Gastroesophageal sphincter (tissue), 4 donors: Measurements from ENCODE around the gene DBT. TPM values are rescaled to one million over a fixed set of nuclear protein-coding genes. Genes with fewer than 3 reads are reported as not detected.

Experiments
- ATAC-seq: fragments of 150-250 bp; one replicate; pipeline ENCODE4 v1.9.1; 2016; ENCODE audit warnings: mild to moderate bottlenecking, moderate library complexity
- H3K27ac ChIP-seq, 4 donors: fragments of 200-600 bp; sonication (generic) in 3 of 4; 1 replicate in 3 of 4; 2 replicates in 1 of 4; pipeline ENCODE4 v1.5.1; 2016 to 2019
- H3K27me3 ChIP-seq: fragments of 200-600 bp; sonication (generic); one replicate; pipeline ENCODE4 v1.5.1; 2019
- H3K36me3 ChIP-seq, 2 donors: fragments of 200-600 bp; sonication (generic); one replicate each; pipeline ENCODE4 v1.5.1; 2019; ENCODE audit warnings: control low read depth in 1 of 2
- H3K4me1 ChIP-seq, 3 donors: fragments of 200-600 bp; sonication (generic); 1 replicate in 2 of 3; 2 replicates in 1 of 3; pipeline ENCODE4 v1.5.1; 2016 to 2019; ENCODE audit warnings: control low read depth in 2 of 3
- H3K4me3 ChIP-seq, 2 donors: fragments of 200-600 bp; sonication (generic); one replicate each; pipeline ENCODE4 v1.5.1; 2019; ENCODE audit warnings: mild to moderate bottlenecking in 1 of 2, moderate library complexity in 1 of 2
- H3K9me3 ChIP-seq, 3 donors: fragments of 200-600 bp; sonication (generic); one replicate each; pipeline ENCODE4 v1.5.1; 2017 to 2019; ENCODE audit warnings: control low read depth in 2 of 3
- EP300 ChIP-seq: sonication (generic); formaldehyde crosslinking; IDR thresholded peaks from one replicate; pipeline ENCODE4 v1.6.1; 2017; ENCODE audit warnings: antibody characterized with exemption, mild to moderate bottlenecking
- POLR2A ChIP-seq, 2 donors: fragments of 450-650 bp; IDR thresholded peaks; one replicate each; pipeline ENCODE4 v1.6.1; 2017; ENCODE audit warnings: antibody characterized with exemption in 2 of 2, mild to moderate bottlenecking in 2 of 2, moderate library complexity in 1 of 2
- POLR2AphosphoS5 ChIP-seq: sonication (generic); formaldehyde crosslinking; IDR thresholded peaks from one replicate; pipeline ENCODE4 v1.6.1; 2017; ENCODE audit warnings: antibody characterized with exemption
- WGBS, 2 donors: methylation state at CpG; one replicate each; pipeline ENCODE4 v1.1.5; 2018; ENCODE audit warnings: low coverage in 1 of 2; 5-methylcytosine and 5-hydroxymethylcytosine counted together
- total RNA-seq, 4 donors: library from RNA; depleted of rRNA; stranded (reverse); fragments of >200 nt; gene quantifications; one replicate each; pipeline ENCODE4 v1.1.0, GENCODE V29; 2016
- TF ChIP-seq, protein P1 (sequence below), 4 experiments: fragments of 200-600 bp in 2 of 4; fragments of 450-650 bp in 2 of 4; sonication (generic) in 1 of 4; IDR thresholded peaks; one replicate each; pipeline ENCODE4 v1.5.1; 2017 to 2019; ENCODE audit warnings: antibody characterized with exemption in 4 of 4, mild to moderate bottlenecking in 2 of 4, moderate library complexity in 2 of 4

The DBT gene
- total RNA-seq, 4 donors from 2014 or later = 8.9 to 19.0 (median 13.5) TPM

DNA sequence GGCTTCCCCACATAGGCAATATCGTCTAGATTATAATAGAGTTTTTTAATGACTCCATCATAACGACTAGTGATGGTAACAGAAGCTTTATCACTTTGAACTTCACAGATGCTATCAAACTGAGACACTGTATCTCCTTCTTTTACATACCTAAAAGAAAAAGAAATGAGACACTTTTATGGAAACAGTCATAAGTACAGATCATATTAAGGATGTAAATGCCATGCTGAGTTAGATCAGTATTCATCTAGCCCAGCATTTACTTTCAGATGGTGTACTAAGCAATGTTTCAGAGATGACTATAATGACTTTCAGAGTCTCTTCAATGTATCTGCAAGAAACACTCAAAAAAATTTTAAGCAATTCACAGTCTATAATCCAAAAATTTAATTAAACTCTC is 18.9 kb downstream of the DBT start:
- 77 to 86% methylated on average over 2 of the region's 2 CpGs for WGBS, 2 donors

DNA sequence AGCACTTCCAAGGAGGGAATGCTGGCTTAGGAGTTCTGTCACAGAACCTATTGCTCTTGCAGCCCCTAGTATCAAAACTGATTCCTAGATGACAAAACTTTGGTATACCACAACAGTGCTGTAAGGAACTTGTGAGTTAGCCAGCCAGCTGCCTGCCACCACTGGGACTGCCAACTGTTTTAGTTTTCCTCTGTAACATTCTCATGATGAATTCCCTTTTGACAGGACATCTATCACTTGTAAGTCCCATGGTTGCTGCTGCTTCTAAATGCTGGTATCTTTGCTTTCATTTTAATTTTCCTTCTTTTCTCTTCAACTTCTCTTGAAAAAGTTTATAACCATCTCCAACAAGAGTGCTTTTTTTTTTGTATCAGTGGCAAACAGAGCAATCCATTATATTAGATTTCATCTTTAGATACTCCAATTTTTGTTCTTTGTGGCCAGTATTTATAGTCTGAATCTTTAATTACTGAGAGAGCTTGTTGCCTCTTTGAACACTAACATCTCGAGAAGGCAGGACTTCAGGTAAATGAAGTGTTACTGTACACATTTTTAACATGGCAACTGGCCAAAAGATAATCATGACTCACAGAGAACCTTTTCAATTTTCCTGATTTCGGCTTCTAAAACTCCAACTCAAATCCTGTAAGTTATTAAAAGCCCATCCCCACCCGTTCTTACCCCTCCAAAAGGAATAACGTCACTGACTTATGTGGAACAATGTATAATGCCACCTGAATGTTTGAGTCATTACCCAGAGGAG is 19.8 kb downstream of the DBT start:
- no peak overlapping the region for H3K27ac ChIP-seq
- no peak overlapping the region for H3K4me3 ChIP-seq
- WGBS, 2 donors = 45 to 57% methylated on average over 4 of the region's 4 CpGs
- H3K9me3 ChIP-seq = no peaks in the 10 kb centered on the region
- no peak for ATAC-seq
- no peaks in the 10 kb centered on the region for H3K27me3 ChIP-seq
- TF ChIP-seq, protein P1, sequence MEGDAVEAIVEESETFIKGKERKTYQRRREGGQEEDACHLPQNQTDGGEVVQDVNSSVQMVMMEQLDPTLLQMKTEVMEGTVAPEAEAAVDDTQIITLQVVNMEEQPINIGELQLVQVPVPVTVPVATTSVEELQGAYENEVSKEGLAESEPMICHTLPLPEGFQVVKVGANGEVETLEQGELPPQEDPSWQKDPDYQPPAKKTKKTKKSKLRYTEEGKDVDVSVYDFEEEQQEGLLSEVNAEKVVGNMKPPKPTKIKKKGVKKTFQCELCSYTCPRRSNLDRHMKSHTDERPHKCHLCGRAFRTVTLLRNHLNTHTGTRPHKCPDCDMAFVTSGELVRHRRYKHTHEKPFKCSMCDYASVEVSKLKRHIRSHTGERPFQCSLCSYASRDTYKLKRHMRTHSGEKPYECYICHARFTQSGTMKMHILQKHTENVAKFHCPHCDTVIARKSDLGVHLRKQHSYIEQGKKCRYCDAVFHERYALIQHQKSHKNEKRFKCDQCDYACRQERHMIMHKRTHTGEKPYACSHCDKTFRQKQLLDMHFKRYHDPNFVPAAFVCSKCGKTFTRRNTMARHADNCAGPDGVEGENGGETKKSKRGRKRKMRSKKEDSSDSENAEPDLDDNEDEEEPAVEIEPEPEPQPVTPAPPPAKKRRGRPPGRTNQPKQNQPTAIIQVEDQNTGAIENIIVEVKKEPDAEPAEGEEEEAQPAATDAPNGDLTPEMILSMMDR (IDR thresholded peaks at IDR 0.05) = no peak
- TF ChIP-seq EP300 (no peak), POLR2AphosphoS5 (no peak), POLR2A (IDR thresholded peaks at IDR 0.05) (no peak)
- no peaks in the 10 kb centered on the region for H3K4me1 ChIP-seq
- H3K36me3 ChIP-seq = peaks cover 0 to 75% of the 10 kb centered on the region in 2 donors

More for the DNA sequence above, 18.9 kb downstream of the DBT start:
- TF ChIP-seq POLR2A (IDR thresholded peaks at IDR 0.05) = no peak
- TF ChIP-seq POLR2AphosphoS5 = no peak
- TF ChIP-seq EP300 = no peak
- TF ChIP-seq, protein P1 (IDR thresholded peaks at IDR 0.05) = no peak
- no peak overlapping the region for H3K27ac ChIP-seq
- H3K4me3 ChIP-seq = no peak overlapping the region
- ATAC-seq = no peak
- peaks cover 0 to 75% of the 10 kb centered on the region in 2 donors for H3K36me3 ChIP-seq
- H3K4me1 ChIP-seq = no peaks in the 10 kb centered on the region
- H3K27me3 ChIP-seq = no peaks in the 10 kb centered on the region
- no peaks in the 10 kb centered on the region for H3K9me3 ChIP-seq

DNA sequence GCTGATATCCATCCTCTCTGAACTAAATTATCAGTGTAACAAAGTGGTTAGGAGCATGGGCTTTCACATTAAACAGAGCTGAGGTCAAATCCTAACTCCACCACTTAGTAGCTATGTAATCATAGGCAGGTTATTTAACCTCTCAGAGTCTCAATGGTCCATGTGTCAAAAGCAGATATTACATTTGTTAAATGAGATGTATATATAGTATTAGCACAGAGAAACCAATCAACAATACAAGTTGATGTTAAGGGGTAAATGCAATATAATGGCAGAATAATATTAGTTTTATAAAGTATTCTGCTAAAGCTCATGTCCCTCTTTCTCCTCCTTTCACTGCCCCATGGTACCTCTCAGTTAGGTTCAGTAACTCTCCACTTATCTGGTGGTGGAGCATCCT is 27.2 kb downstream of the DBT start:
- Histone ChIP-seq H3K36me3 (peaks cover 0 to 32% of the 10 kb centered on the region in 2 donors), H3K27me3 (no peaks in the 10 kb centered on the region)
- ATAC-seq = no peak

DNA sequence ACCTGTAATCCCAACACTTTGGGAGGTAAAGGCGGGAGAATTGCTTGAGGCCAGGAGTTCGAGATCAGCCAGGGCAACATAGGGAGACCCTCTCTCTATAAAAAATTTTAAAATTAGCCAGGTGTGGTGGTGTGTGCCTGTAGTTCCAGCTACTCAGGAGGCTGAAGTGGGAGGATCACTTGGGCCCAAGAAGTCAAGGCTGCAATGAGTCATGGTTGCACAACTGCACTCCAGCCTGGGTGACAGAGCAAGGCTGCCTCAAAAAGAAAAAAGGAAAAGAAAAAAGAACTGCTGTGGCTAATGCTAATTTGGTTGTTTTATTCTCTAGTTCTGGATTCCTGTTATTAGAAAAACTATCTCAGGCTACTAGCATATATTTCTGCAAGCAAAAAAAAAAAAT is 29.8 kb downstream of the DBT start:
- no peaks in the 10 kb centered on the region for H3K27me3 ChIP-seq
- H3K27ac ChIP-seq = no peak overlapping the region
- no peak for ATAC-seq
- no peaks in the 10 kb centered on the region for H3K4me1 ChIP-seq
- TF ChIP-seq POLR2A (IDR thresholded peaks at IDR 0.05) (no peak), POLR2AphosphoS5 (no peak), EP300 (no peak)
- TF ChIP-seq, protein P1 (IDR thresholded peaks at IDR 0.05) = no peak
- WGBS, 2 donors = 100% methylated on average over 2 of the region's 2 CpGs
- no peaks in the 10 kb centered on the region for H3K9me3 ChIP-seq
- no peak overlapping the region for H3K4me3 ChIP-seq
- peaks cover 0 to 47% of the 10 kb centered on the region in 2 donors for H3K36me3 ChIP-seq

More for the DNA sequence above, 27.2 kb downstream of the DBT start:
- H3K27ac ChIP-seq = no peak overlapping the region
- H3K9me3 ChIP-seq = no peaks in the 10 kb centered on the region
- no peaks in the 10 kb centered on the region for H3K4me1 ChIP-seq
- no peak overlapping the region for H3K4me3 ChIP-seq
- TF ChIP-seq, protein P1 (IDR thresholded peaks at IDR 0.05) = no peak
- no peak for TF ChIP-seq POLR2AphosphoS5
- TF ChIP-seq EP300 = no peak
- TF ChIP-seq POLR2A (IDR thresholded peaks at IDR 0.05) = no peak

DNA sequence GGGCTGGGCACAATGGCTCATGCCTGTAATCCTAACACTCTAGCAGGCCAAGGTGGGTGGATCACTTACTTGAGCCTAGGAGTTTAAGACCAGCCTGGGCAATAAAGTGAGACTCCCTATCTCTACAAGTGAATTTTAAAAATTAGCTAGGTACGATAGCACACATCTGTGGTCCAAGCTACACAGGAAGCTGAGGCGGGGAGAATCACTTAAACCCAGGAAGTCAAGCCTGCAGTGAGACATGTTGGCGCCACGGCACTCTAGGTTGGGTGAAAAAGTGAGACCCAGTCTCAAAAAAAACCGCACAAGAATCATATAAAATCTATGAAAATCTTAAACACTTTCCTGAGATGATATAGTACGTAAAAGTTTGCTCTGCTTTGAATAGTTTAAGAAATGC is 30.2 kb downstream of the DBT start:
- no peak for TF ChIP-seq POLR2AphosphoS5
- no peak for TF ChIP-seq EP300
- no peak for TF ChIP-seq POLR2A (IDR thresholded peaks at IDR 0.05)
- TF ChIP-seq, protein P1 (IDR thresholded peaks at IDR 0.05) = no peak
- H3K36me3 ChIP-seq = peaks cover 0 to 51% of the 10 kb centered on the region in 2 donors
- no peaks in the 10 kb centered on the region for H3K4me1 ChIP-seq
- no peak overlapping the region for H3K4me3 ChIP-seq
- WGBS, 2 donors = 86 to 100% methylated on average over 3 to 5 of the region's 6 CpGs
- H3K9me3 ChIP-seq = no peaks in the 10 kb centered on the region
- no peak overlapping the region for H3K27ac ChIP-seq
- no peaks in the 10 kb centered on the region for H3K27me3 ChIP-seq
- no peak for ATAC-seq
